Gastrocnemius medialis (tissue), 4 donors: ENCODE data around the gene UBA3.

Experiments used
- CTCF ChIP-seq, 5 experiments: fragments of 450-650 bp in 3 of 5; fragments of 200-600 bp in 2 of 5; sonication (generic) in 2 of 5; IDR thresholded peaks in 4 of 5; conservative IDR thresholded peaks in 1 of 5; 1 replicate in 4 of 5; 2 replicates in 1 of 5; pipeline ENCODE4 v1.5.1; 2016 to 2019; ENCODE audit warnings: antibody characterized with exemption in 5 of 5, mild to moderate bottlenecking in 3 of 5, moderate library complexity in 3 of 5
- POLR2A ChIP-seq, 2 donors: fragments of 450-650 bp; IDR thresholded peaks; one replicate each; pipeline ENCODE4 v1.6.1; 2017; ENCODE audit warnings: antibody characterized with exemption in 2 of 2, mild to moderate bottlenecking in 2 of 2, moderate library complexity in 2 of 2

GRCh38 chr3:69044608-69045007 lies 35.6 kb downstream of the UBA3 start:
- TF ChIP-seq CTCF (IDR thresholded peaks at IDR 0.05 in 4 of 5, conservative IDR thresholded peaks at IDR 0.05 in 1 of 5) (no peak), POLR2A (IDR thresholded peaks at IDR 0.05) (no peak)
